GM18909 (cell line): Measurements from ENCODE around the gene CHMP2B.
"Not testable (repeated sequence)": the region's sequence is repeated elsewhere in the genome, so short reads cannot be mapped to it uniquely, and the experiment has no call there.

ENCODE experiments used
- ATAC-seq: cut with Tn5 transposase; IDR thresholded peaks from one replicate; pipeline ENCODE4 v1.9.1; 2021; ENCODE audit warnings: mild to moderate bottlenecking; ENCODE audit not compliant: unreplicated experiment, poor library complexity

The CHMP2B gene

DNA sequence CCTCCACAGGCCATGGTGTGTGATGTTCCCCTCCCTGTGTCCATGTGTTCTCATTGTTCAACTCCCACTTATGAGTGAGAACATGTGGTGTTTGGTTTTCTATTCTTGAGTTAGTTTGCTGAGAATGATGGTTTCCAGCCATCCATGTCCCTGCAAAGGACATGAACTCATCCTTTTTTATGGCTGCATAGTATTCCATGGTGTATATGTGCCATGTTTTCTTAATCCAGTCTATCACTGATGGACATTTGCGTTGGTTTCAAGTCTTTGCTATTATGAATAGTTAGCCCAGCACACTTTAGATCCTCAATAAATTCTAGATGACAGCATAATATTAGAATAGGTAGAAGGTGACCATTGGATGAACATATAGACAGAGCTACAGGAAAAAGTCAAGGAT is 77.9 kb downstream of the CHMP2B start:
- ATAC-seq = not testable (repeated sequence)
